ENCODE data around the gene CR1.

GRCh38 chr1:207578796-207579435 lies 83.0 kb downstream of the CR1 start:
- TF ChIP-seq POLR2A (IDR thresholded peaks at IDR 0.05; ENCODE audit: low read depth) (no peak), EP300 (IDR thresholded peaks at IDR 0.05) (no peak), CTCF (IDR thresholded peaks at IDR 0.05) (no peak)

Measured in esophagus muscularis mucosa (tissue), 4 donors.